Measurements from ENCODE around the gene PLEKHB1.

Gene PLEKHB1

GRCh38 chr11:73623686-73624085, 22.7 kb upstream of the PLEKHB1 start:
- no peaks in the 10 kb centered on the region for H4K20me1 ChIP-seq (ENCODE audit: insufficient read depth, low read length)
- TF ChIP-seq CTCF (IDR thresholded peaks at IDR 0.05; ENCODE audit: low read depth, low read length) (no peak), EZH2phosphoT487 (IDR thresholded peaks at IDR 0.05; ENCODE audit: low read depth) (no peak)
- no peak overlapping the region for H3K4me3 ChIP-seq (ENCODE audit: low read length)
- no peaks in the 10 kb centered on the region for H3K79me2 ChIP-seq (ENCODE audit: low read length)
- peaks cover 12% of the 10 kb centered on the region for H3K4me1 ChIP-seq (ENCODE audit: low read length)
- H3K4me2 ChIP-seq (ENCODE audit: low read length), result peak overlapping the region; percentile 33
- H3K9me3 ChIP-seq (ENCODE audit: insufficient read depth, low read length), result no peaks in the 10 kb centered on the region
- H3K36me3 ChIP-seq (replicated peaks; ENCODE audit: low read depth, low read length), result no peaks in the 10 kb centered on the region
- no peak overlapping the region for H3K27ac ChIP-seq (ENCODE audit: low read length)
- no peak overlapping the region for H3K9ac ChIP-seq (ENCODE audit: low read length)
- 0 out of 2 replicates have a peak overlapping the region, but pooled peaks have one; percentile 23 for H2AFZ ChIP-seq (ENCODE audit: low read depth, low read length)
- H3K27me3 ChIP-seq (ENCODE audit: low read depth, low read length), result peaks cover 20% of the 10 kb centered on the region

GRCh38 chr11:73625696-73626318, 20.6 kb upstream of the PLEKHB1 start:
- Histone ChIP-seq H3K27me3 (ENCODE audit: low read depth, low read length) (peaks cover 20% of the 10 kb centered on the region), H3K9me3 (ENCODE audit: insufficient read depth, low read length) (no peaks in the 10 kb centered on the region), H3K27ac (ENCODE audit: low read length) (no peak overlapping the region), H3K9ac (ENCODE audit: low read length) (peak overlapping the region; percentile 25; the same call in 1 of the 2 replicates), H3K36me3 (replicated peaks; ENCODE audit: low read depth, low read length) (no peaks in the 10 kb centered on the region), H3K79me2 (ENCODE audit: low read length) (no peaks in the 10 kb centered on the region), H2AFZ (ENCODE audit: low read depth, low read length) (peak overlapping the region; percentile 99), H3K4me1 (ENCODE audit: low read length) (peaks cover 12% of the 10 kb centered on the region), H3K4me3 (ENCODE audit: low read length) (peak overlapping the region; percentile 68), H3K4me2 (ENCODE audit: low read length) (peak overlapping the region; percentile 81), H4K20me1 (ENCODE audit: insufficient read depth, low read length) (no peaks in the 10 kb centered on the region)
- TF ChIP-seq EZH2phosphoT487 (IDR thresholded peaks at IDR 0.05; ENCODE audit: low read depth) (no peak), CTCF (IDR thresholded peaks at IDR 0.05; ENCODE audit: low read depth, low read length) (peak; percentile 90)

GRCh38 chr11:73629907-73630306, 16.5 kb upstream of the PLEKHB1 start:
- Histone ChIP-seq H3K4me2 (ENCODE audit: low read length) (no peak overlapping the region), H3K27ac (ENCODE audit: low read length) (no peak overlapping the region), H3K9me3 (ENCODE audit: insufficient read depth, low read length) (no peaks in the 10 kb centered on the region), H3K4me1 (ENCODE audit: low read length) (peaks cover 3% of the 10 kb centered on the region; the same call in 1 of the 2 replicates), H3K9ac (ENCODE audit: low read length) (no peak overlapping the region), H3K4me3 (ENCODE audit: low read length) (no peak overlapping the region), H3K79me2 (ENCODE audit: low read length) (no peaks in the 10 kb centered on the region), H3K27me3 (ENCODE audit: low read depth, low read length) (0 out of 2 replicates have a peak, but pooled peaks cover 3% of the 10 kb centered on the region), H3K36me3 (replicated peaks; ENCODE audit: low read depth, low read length) (no peaks in the 10 kb centered on the region), H4K20me1 (ENCODE audit: insufficient read depth, low read length) (no peaks in the 10 kb centered on the region), H2AFZ (ENCODE audit: low read depth, low read length) (no peak overlapping the region)
- no peak for TF ChIP-seq EZH2phosphoT487 (IDR thresholded peaks at IDR 0.05; ENCODE audit: low read depth)

GRCh38 chr11:73632996-73633395, 13.4 kb upstream of the PLEKHB1 start:
- no peak overlapping the region for H3K9ac ChIP-seq (ENCODE audit: low read length)
- no peak overlapping the region for H3K27ac ChIP-seq (ENCODE audit: low read length)
- TF ChIP-seq CTCF (IDR thresholded peaks at IDR 0.05; ENCODE audit: low read depth, low read length) (no peak), EZH2phosphoT487 (IDR thresholded peaks at IDR 0.05; ENCODE audit: low read depth) (no peak)
- H3K79me2 ChIP-seq (ENCODE audit: low read length), result no peaks in the 10 kb centered on the region
- no peaks in the 10 kb centered on the region for H4K20me1 ChIP-seq (ENCODE audit: insufficient read depth, low read length)
- H3K4me2 ChIP-seq (ENCODE audit: low read length), result no peak overlapping the region
- no peaks in the 10 kb centered on the region for H3K27me3 ChIP-seq (ENCODE audit: low read depth, low read length)
- no peaks in the 10 kb centered on the region for H3K4me1 ChIP-seq (ENCODE audit: low read length)
- H3K36me3 ChIP-seq (replicated peaks; ENCODE audit: low read depth, low read length), result no peaks in the 10 kb centered on the region
- H2AFZ ChIP-seq (ENCODE audit: low read depth, low read length), result no peak overlapping the region
- H3K4me3 ChIP-seq (ENCODE audit: low read length), result no peak overlapping the region
- no peaks in the 10 kb centered on the region for H3K9me3 ChIP-seq (ENCODE audit: insufficient read depth, low read length)
